GM23338 (cell line): ENCODE data around the gene VSX1. TPM values are rescaled to one million over a fixed set of nuclear protein-coding genes. Genes with fewer than 3 reads are reported as not detected.

Experiments
- ATAC-seq: fragments of 200-7000 bp; cut with Tn5 transposase; 3 replicates; pipeline ENCODE4 v1.9.1; 2020
- DNase-seq: peaks from one replicate; pipeline ENCODE4 v3.0.0-alpha.2; 2015; ENCODE audit warnings: low spot score
- H2AFZ ChIP-seq: fragments of 200-600 bp; sonication (generic); 2 replicates; pipeline ENCODE4 v1.8.0; 2016; ENCODE audit warnings: antibody characterized with exemption, mild to moderate bottlenecking, moderate library complexity
- H3F3A ChIP-seq: fragments of 200-600 bp; sonication (generic); replicated peaks from 2 replicates; pipeline ENCODE4 v1.8.0; 2017; ENCODE audit warnings: antibody characterized with exemption, mixed run types, low read depth
- H3K27ac ChIP-seq: fragments of 200-600 bp; sonication (generic); 2 replicates; pipeline ENCODE4 v1.6.1; 2016; ENCODE audit warnings: low read depth
- H3K27me3 ChIP-seq: fragments of 200-600 bp; sonication (generic); 2 replicates; pipeline ENCODE4 v1.8.0; 2016; ENCODE audit warnings: mild to moderate bottlenecking, mixed run types, moderate library complexity; ENCODE audit not compliant: insufficient read depth
- H3K36me3 ChIP-seq: fragments of 200-600 bp; sonication (generic); 2 replicates; pipeline ENCODE4 v1.8.0; 2016; ENCODE audit warnings: mild to moderate bottlenecking; ENCODE audit not compliant: insufficient read depth
- H3K4me1 ChIP-seq: fragments of 200-600 bp; sonication (generic); 2 replicates; pipeline ENCODE4 v1.8.0; 2016; ENCODE audit warnings: mild to moderate bottlenecking, moderate library complexity; ENCODE audit not compliant: insufficient read depth
- H3K4me2 ChIP-seq: fragments of 200-600 bp; sonication (generic); 2 replicates; pipeline ENCODE4 v1.7.1; 2017; ENCODE audit warnings: mixed run types
- H3K4me3 ChIP-seq: fragments of 200-600 bp; sonication (generic); 2 replicates; pipeline ENCODE4 v1.6.1; 2016; ENCODE audit warnings: mixed run types
- H3K79me2 ChIP-seq: fragments of 200-600 bp; sonication (generic); replicated peaks from 2 replicates; pipeline ENCODE4 v1.8.0; 2017; ENCODE audit warnings: mild to moderate bottlenecking; ENCODE audit not compliant: insufficient read depth
- H3K9me2 ChIP-seq: fragments of 200-600 bp; sonication (generic); 2 replicates; pipeline ENCODE4 v1.8.0; 2017; ENCODE audit not compliant: insufficient read depth
- H4K20me1 ChIP-seq: fragments of 200-600 bp; sonication (generic); replicated peaks from 2 replicates; pipeline ENCODE4 v1.8.0; 2017; ENCODE audit warnings: mild to moderate bottlenecking; ENCODE audit not compliant: insufficient read depth
- H3K27ac Mint-ChIP-seq: 2 replicates; pipeline ENCODE4 v1.8.0; 2020; ENCODE audit warnings: inconsistent platforms, mild to moderate bottlenecking, moderate library complexity, mixed read lengths
- H3K27me3 Mint-ChIP-seq: 3 replicates; pipeline ENCODE4 v1.8.0; 2022; ENCODE audit warnings: low read depth, mild to moderate bottlenecking, moderate library complexity, mixed read lengths, inconsistent platforms; ENCODE audit not compliant: insufficient read depth, poor library complexity
- H3K36me3 Mint-ChIP-seq: 3 replicates; pipeline ENCODE4 v1.8.0; 2021; ENCODE audit warnings: low read depth, mild to moderate bottlenecking, inconsistent platforms, moderate library complexity, mixed read lengths
- H3K4me1 Mint-ChIP-seq: 3 replicates; pipeline ENCODE4 v1.8.0; 2020; ENCODE audit warnings: mild to moderate bottlenecking, inconsistent platforms, mixed read lengths
- H3K4me3 Mint-ChIP-seq: 3 replicates; pipeline ENCODE4 v1.8.0; 2021; ENCODE audit warnings: moderate library complexity, mild to moderate bottlenecking, inconsistent platforms, mixed read lengths
- H3K9me3 Mint-ChIP-seq: 3 replicates; pipeline ENCODE4 v1.8.0; 2020; ENCODE audit warnings: moderate library complexity, mild to moderate bottlenecking, inconsistent platforms, mixed read lengths
- CREB1 ChIP-seq: fragments of 250-450 bp; sonication (Bioruptor Pico); IDR thresholded peaks from 2 replicates; pipeline ENCODE4 v1.5.0; 2020; ENCODE audit warnings: low read depth, mild to moderate bottlenecking, moderate library complexity
- CTCF ChIP-seq, 2 experiments: fragments of 200-600 bp in 1 of 2; sonication (generic) in 1 of 2; conservative IDR thresholded peaks; 2 replicates each; pipeline versions ENCODE4 v1.5.1 to v1.6.1; 2016 to 2017; ENCODE audit warnings: antibody characterized with exemption in 2 of 2, low read depth in 2 of 2, mild to moderate bottlenecking in 2 of 2, moderate library complexity in 1 of 2
- ETS1 ChIP-seq: IDR thresholded peaks from 2 replicates; pipeline ENCODE4 v1.6.1; 2016; ENCODE audit warnings: antibody characterized with exemption
- EZH2 ChIP-seq: fragments of 200-600 bp; sonication (generic); IDR thresholded peaks from one replicate; pipeline ENCODE4 v1.8.0; 2017; ENCODE audit warnings: antibody characterized with exemption, mild to moderate bottlenecking, low read depth; ENCODE audit not compliant: unreplicated experiment
- EZH2phosphoT487 ChIP-seq: fragments of 200-600 bp; sonication (generic); IDR thresholded peaks from one replicate; pipeline ENCODE4 v1.8.1; 2018; ENCODE audit warnings: antibody characterized with exemption; ENCODE audit not compliant: unreplicated experiment
- JUNB ChIP-seq: IDR thresholded peaks from one replicate; pipeline ENCODE4 v1.6.1; 2016; ENCODE audit warnings: antibody characterized with exemption; ENCODE audit not compliant: unreplicated experiment
- NANOG ChIP-seq: IDR thresholded peaks from 2 replicates; pipeline ENCODE4 v1.6.1; 2016; ENCODE audit warnings: antibody characterized with exemption, borderline replicate concordance
- POLR2AphosphoS5 ChIP-seq: IDR thresholded peaks from 2 replicates; pipeline ENCODE4 v1.6.1; 2016; ENCODE audit warnings: antibody characterized with exemption, low read depth
- REST ChIP-seq: IDR thresholded peaks from one replicate; pipeline ENCODE4 v1.6.1; 2018; ENCODE audit warnings: antibody characterized with exemption; ENCODE audit not compliant: unreplicated experiment
- STAT1 ChIP-seq: IDR thresholded peaks from one replicate; pipeline ENCODE4 v1.6.1; 2016; ENCODE audit warnings: antibody characterized with exemption; ENCODE audit not compliant: unreplicated experiment
- ZNF114 ChIP-seq: fragments of 250-450 bp; sonication (Bioruptor Pico); IDR thresholded peaks from 2 replicates; pipeline ENCODE4 v1.5.0; 2020; ENCODE audit warnings: mild to moderate bottlenecking, moderate library complexity
- ZNF331 ChIP-seq: fragments of 250-450 bp; sonication (Bioruptor Pico); IDR thresholded peaks from 2 replicates; pipeline ENCODE4 v1.5.0; 2020; ENCODE audit warnings: low read depth, mild to moderate bottlenecking, moderate library complexity
- ZNF462 ChIP-seq: fragments of 250-450 bp; sonication (Bioruptor Pico); IDR thresholded peaks from 2 replicates; pipeline ENCODE4 v1.5.0; 2020; ENCODE audit warnings: mild to moderate bottlenecking, moderate library complexity
- polyA plus RNA-seq: library from polyadenylated mRNA; unstranded; fragments of >200 nt; fragmentation: Nextera tagmentation; extraction: Ambion mirVana; gene quantifications from 2 replicates; pipeline ENCODE4 v1.2.1, GENCODE V29; 2016
- total RNA-seq: library from RNA; depleted of rRNA; stranded (reverse); fragments of >200 nt; shearing (Covaris generic); gene quantifications from 2 replicates; pipeline ENCODE4 v1.2.3, GENCODE V29; 2014

The VSX1 gene
- total and polyA plus RNA-seq, 2 experiments from 2014 or later = 0.73 TPM; not detected in 1

- Mint-ChIP-seq H3K9me3 (no peaks in the 10 kb centered on the region), H3K4me3 (no peak overlapping the region), H3K36me3 (no peaks in the 10 kb centered on the region), H3K27me3 (peaks cover 3% of the 10 kb centered on the region), H3K27ac (no peak overlapping the region), H3K4me1 (peaks cover 7% of the 10 kb centered on the region; the same call in 1 of the 3 replicates)
- H3K4me1 ChIP-seq = peaks cover 5% of the 10 kb centered on the region; the same call in 1 of the 2 replicates
- DNase-seq (peak; percentile 7), ATAC-seq (peak; percentile 77)
- H2AFZ ChIP-seq = peak overlapping the region; percentile 91
- H3F3A ChIP-seq = no peaks in the 10 kb centered on the region
- H3K27me3 ChIP-seq = no peaks in the 10 kb centered on the region
- TF ChIP-seq NANOG = no peak
- no peak for TF ChIP-seq ZNF114 (CRISPR knock-in tag)
- TF ChIP-seq REST = no peak
- no peak for TF ChIP-seq CREB1 (CRISPR knock-in tag)
- TF ChIP-seq ZNF462 (CRISPR knock-in tag) = no peak
- TF ChIP-seq STAT1 = no peak
- no peak for TF ChIP-seq ETS1
- TF ChIP-seq JUNB = no peak
- TF ChIP-seq CTCF (conservative IDR thresholded peaks at IDR 0.05; ENCODE audit: low read depth in 2 of 2) = no peak
- no peak for TF ChIP-seq ZNF331 (CRISPR knock-in tag)
- TF ChIP-seq EZH2phosphoT487 = no peak
- no peak for TF ChIP-seq POLR2AphosphoS5
- TF ChIP-seq EZH2 = no peak
- H3K9me2 ChIP-seq = no peaks in the 10 kb centered on the region
- H3K27ac ChIP-seq = no peak overlapping the region
- no peak overlapping the region for H3K4me3 ChIP-seq
- no peaks in the 10 kb centered on the region for H3K36me3 ChIP-seq
- no peaks in the 10 kb centered on the region for H3K79me2 ChIP-seq
- H3K4me2 ChIP-seq = no peak overlapping the region
- H4K20me1 ChIP-seq = no peaks in the 10 kb centered on the region
These were observed 35.0 kb upstream of the VSX1 start for GRCh38 chr20:25116739-25117458.
